HG03460 (cell line): ENCODE results near the gene GP1BB.
"Not testable (repeated sequence)": the region's sequence is repeated elsewhere in the genome, so short reads cannot be mapped to it uniquely, and the experiment has no call there.

Experiments
- ATAC-seq: cut with Tn5 transposase; IDR thresholded peaks from one replicate; pipeline ENCODE4 v1.9.1; 2021; ENCODE audit not compliant: unreplicated experiment

Gene GP1BB

DNA sequence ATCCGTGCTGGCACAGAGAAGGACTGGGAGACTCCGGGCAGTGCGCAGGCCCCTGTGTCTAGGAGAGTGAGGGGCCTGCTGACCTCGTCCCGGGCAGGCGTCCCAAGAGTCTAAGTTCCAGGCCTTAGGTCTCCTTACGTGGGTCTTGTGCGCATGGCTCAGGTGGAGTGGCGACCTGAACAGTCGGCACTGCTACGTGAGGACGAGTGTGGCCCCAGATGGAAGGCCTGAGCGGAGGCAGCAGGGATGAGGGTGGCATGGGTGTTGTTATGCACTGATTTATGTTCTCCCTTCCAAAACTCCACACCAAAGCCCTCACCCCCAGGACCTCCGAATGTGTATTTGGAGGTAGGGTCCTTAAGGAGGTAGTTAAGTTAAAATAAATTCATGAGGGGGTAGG lies 29.8 kb upstream of the GP1BB start:
- ATAC-seq: no peak

DNA sequence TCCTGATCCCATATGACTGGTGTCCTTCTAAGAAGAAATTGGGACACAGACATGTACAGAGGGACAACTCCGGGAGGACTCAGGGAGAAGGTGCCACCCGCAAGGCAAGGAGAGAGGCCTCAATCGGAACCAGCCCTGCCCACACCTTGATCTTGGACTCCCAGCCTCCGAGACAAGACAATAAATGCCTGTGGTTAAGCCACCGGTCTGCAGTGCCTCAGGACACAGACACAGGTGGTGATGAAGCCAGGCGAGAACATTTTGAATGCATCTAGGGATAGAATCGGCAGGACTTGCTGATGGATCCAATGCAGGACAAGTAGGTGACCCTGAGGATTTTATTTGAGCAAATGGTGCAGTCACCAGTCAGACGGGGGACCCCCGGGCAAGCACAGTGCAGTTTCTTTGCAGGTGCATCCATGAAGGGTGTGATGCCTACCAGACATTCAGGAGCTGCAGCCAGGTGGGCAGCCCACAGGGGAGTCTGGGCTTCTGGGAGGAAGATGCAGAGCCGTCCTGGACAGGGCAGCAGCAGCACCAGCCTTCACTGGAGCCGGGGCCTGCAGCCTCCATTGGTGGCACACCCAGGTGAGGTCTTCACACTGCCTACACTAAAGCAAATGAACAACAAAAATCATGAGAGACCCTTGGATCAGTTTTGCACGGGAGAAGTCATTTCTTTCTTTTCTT lies 29.2 kb upstream of the GP1BB start:
- ATAC-seq: no peak

DNA sequence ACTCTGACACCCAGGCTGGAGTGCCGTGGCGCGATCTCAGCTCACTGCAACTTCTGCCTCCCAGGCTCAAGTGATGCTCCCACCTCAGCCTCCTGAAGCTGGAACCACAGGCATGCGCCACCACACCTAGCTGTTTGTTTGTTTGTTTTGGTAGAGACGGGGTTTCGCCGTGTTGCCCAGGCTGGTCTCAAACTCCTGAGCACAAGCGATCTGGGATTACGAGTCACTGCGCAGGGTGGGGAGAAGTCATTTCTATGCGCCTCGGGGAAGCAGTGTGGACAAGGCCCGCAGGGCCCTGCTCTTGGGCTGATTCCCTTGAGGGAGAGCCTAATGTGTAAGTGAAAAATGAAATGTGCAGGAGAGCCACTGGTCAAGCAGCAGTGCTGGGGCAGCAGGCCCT lies 28.6 kb upstream of the GP1BB start:
- no peak for ATAC-seq

DNA sequence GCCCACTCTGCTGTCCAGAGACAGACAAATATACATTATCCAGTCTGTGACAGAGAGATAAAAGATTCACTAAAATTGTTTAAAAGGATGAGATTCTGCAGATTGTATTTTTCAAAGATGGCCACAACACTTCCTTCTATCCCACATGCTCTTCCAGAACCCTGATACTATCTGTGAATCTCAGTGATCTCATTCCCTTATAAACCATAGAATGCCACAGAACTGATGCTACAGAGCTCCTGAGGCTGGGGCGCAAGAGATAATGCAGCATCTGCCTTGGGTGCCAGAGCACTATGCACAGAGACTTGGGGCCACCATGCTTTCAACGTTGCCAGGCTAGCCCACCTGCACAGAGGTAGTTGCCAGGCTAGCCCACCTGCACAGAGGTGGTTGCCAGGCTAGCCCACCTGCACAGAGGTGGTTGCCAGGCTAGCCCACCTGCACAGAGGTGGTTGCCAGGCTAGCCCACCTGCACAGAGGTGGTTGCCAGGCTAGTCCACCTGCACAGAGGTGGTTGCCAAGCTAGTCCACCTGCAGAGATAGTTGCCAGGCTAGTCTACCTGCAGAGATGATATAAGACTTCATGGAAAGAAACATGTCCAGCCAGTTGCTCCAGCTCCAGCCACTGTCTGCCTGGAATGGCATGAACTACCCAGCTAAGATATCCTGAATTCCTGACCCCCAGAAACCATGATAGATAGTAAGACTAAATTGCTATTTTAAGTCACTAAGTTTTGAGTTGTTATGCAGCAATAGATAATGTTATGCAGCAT lies 26.6 kb upstream of the GP1BB start:
- ATAC-seq: no peak

DNA sequence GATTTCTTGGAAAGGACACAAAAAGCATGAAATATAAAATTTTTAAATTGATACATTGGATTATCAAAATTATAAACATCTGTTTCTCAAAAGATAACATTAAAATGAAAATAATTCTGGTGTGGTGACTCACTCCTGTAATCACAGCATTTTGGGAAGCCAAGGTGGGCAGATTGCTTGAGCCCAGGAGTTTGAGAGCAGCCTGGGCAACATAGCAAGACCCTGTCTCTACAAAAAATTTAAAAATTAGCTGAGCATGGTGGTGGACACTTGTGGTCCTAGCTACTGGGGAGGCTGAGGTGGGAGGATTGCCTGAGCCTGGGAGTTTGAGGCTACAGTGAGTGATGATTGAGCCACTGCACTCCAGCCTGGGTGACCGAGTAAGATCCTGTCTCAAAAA lies 25.5 kb upstream of the GP1BB start:
- ATAC-seq: not testable (repeated sequence)

DNA sequence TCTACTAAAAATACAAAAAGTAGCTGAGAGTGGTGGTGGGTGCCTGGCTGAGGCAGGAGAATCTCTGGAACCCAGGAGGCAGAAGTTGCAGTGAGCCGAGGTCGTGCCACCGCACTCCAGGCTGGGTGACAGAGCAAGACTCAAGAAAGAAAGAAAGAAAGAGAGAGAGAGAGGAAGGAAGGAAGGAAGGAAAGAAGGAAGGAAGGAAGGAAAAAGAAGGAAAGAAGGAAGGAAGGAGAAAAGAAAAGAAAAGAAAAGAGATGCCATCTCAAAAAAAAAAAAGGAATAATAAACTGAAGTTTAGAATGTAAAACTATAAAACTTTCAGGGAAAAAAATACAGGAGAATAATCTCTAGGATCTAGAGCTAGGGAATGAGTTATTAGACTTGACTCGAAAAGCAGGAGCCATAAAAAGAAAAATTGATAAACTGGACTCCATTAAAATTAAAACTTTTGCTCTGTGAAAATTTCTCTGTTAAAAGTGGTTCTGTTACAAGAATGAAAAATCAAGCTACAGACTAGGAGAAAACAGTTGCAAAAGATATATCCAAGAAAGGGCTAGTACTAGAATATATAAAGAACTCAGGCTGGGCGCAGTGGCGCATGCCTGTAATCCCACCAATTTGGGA lies 22.4 kb upstream of the GP1BB start:
- ATAC-seq: no peak

DNA sequence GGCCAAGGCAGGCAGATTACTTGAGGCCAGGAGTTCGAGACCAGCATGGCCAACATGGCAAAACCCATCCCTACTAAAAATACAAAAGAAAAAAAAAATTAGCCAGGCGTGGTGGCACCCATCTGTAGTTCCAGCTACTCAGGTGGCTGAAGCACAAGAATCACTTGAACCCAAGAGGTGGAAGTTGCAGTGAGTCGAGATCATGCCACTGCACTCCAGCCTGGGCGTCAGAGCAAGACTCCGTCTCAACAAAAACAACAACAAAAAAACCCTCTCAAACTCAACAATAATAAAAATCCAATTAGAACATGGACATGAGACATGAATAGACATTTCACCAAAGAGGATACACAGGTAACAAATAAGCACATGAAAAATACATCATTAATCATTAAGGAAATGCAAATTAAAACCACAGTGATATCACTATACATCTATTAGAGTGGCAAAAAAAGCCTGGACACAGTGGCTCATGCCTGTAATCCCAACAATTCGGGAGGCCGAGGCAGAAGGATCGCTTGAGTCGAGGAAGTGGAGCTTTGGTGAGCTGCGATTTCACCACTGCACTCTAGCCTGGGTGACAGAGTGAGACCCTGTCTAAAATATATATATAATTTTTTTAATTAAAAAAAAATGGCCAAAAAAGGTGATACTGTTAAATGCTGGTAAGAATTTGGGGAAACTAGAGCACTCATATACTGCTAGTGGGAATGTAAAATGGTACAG lies 21.8 kb upstream of the GP1BB start:
- no peak for ATAC-seq

DNA sequence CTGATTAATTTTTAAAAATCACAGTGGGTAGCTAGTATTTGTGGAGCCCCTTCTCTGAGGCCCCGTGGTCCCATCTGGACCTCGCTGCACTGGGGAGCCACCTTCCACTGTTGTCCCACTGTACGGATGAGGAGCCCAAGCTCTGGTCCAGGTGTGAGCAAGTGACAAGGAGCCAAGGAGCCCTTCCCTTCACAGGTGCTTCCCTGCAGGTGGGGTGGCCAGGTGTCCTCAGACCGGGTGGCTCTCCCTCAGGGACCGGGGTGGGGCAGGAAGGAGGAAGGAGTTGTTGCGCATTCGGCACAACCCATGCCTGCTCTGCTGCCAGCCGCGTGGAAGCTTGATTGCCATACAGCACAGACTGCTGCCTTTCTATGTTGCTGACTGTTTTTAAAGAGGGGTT lies 19.5 kb upstream of the GP1BB start:
- no peak for ATAC-seq

DNA sequence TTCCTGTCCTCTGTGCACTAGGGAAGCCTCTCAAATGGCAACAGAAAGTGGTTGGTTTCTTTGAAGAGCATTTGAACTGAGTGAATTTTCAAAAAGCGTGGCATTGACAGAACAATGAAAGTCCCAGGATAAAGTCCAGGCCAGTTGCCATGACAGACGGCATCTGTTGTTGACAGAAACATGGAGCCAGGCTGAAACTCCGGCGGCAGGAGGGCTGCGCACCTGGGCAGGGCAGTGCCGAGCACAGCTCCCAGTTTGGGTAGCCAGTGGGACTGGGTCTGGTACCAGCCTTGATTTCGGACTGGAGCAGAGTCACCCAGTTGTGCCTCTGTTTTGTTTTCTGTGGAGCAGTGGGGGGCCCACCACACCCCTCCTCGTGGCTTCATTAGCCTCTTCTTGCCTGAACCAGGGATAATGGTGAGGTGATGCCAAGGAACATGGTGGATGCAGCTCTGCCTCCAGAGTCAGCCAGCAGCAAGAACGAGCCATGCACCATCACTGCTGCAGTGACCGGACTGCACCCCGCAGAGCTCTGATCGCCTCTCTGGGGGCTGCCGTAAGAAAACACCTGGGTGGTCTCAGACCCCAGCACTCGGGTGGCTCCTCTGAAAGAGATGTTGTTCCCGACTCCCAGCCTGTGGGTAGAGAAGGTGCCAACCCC lies 18.9 kb upstream of the GP1BB start:
- ATAC-seq: no peak

DNA sequence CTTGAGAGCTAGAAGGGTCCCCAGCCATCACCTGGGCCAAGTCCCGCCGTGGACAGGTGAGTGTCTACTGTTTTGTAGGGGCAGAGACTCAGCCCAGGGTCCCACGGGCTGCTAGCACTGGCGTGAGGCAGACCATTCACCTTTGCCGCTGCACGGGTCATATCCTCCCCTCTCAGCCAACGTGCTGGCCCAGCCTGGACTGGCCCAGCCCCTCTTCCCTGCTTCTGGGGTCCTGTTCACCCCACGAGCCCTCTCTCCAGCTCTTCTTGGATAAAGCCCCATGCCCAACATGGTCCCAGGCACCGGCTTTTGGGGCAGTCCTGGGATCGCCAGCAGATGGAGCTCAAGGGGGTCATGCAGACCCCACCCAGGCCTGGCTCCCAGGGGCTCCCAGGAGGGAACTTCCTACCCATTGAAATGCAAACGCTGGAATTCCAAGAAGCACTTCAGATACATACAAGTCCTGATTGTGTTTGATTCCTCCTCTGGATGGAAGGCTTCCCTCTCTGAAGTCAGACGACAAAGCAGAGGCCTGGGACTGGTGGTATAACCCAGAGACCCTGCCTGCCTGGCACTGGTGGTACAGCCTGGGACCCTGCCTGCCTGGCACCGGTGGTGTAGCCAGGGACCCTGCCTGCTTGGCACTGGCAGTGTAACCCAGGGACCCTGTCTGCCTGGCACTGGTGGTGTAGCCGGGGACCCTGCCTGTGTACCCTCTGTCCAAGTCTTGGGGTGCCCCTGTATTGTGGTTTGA lies 18.0 kb upstream of the GP1BB start:
- ATAC-seq: no peak

DNA sequence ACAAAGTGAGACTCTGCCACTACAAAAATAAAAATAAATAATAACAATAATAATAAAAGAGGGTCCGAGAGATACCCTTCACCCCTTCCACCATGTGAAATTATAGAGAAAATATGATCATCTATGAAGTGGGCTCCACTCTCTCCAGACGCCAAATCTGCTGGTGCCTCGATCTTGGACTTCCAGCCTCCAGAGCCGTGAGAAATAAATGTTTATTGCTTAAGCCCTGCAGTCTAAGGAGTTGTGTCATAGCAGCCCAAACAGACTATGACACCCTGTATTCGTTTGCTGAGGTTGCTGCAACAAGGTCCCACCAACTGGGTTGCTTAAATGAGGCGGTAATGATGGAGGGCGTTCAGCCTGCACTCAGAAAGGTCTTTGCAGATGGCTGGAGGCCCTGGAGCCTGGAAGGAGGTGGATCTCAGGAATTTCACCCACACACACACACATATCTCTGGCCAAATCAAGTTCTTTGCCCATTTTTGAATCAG lies 16.6 kb upstream of the GP1BB start:
- ATAC-seq: no peak

DNA sequence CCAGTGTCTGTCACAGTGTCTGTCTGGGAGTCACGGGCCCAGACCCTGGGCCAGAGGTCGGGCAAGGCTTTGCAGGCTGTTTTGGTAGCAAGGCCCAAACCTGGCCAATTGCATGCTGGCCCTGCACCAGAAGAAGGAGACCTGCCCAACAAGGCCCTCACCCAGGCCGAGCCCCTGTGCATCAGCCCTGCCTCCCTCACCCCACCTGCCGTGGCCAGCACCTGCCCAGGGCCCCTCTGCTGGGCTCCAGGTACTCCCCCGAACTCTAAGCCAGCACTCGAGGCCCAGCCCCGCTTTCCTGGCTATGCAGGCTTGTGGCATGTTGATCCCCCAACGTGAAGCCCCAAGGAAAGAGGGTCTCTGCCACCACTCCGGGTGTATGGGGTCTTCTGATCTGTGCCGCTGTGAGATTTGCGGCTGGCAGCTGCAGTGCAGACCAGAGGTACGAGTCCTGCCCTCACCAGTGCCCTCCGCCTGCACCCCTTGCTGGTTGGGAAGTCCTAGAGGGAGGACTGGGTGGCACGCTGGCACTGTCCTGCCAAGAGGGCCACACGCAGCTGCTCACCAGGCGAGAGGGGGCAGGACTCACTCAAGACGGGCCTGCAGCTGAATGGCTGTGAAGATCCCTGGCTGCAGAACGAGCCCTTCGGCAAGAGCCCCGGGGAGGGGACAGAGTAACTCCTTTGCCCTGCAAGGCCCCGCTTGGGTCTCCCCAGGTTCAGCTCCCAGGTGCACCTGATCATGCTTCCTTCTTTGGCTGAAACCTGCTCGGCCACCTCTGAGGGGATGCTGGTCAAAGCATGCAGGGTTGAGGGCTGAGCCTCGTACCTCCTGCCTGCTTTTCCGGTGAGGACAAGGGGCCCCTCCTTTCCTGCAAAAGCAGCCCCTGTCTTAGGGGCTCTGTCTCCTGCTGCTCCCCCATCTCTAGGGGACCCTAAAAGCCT lies 15.7 kb upstream of the GP1BB start:
- ATAC-seq: no peak

DNA sequence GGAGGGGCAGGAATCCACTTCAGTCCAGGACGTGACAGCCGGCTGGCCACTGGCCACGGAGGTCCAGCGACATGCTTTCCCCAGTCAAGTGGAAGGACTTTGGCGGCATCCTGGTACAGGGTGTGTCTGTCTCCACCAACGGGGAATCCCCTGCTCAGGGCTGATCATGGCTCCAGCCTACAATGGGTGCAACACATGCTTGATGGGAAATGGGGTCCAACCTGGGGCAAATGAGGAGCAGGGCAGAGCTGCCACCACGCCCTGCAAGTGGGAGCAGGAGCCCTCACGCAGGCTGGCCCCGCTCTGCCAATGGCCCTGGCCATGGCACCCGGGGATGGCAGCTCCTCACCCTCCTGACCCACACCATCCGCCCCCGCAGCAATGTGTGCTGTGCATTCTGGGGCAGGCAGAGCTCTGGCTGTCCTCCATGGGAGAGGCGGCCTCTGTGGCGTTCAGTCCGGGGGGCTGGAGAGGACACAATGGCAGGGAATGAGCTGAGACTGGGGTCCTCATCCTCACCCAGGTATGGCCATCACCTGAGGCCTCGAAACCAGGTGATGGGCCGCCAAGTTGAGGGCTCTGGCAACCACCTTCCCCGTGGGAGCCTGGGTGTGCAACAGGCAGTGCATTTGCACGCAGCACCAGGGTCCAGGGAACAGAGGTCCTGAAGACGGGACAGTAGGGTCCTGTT lies 14.9 kb upstream of the GP1BB start:
- ATAC-seq: no peak

DNA sequence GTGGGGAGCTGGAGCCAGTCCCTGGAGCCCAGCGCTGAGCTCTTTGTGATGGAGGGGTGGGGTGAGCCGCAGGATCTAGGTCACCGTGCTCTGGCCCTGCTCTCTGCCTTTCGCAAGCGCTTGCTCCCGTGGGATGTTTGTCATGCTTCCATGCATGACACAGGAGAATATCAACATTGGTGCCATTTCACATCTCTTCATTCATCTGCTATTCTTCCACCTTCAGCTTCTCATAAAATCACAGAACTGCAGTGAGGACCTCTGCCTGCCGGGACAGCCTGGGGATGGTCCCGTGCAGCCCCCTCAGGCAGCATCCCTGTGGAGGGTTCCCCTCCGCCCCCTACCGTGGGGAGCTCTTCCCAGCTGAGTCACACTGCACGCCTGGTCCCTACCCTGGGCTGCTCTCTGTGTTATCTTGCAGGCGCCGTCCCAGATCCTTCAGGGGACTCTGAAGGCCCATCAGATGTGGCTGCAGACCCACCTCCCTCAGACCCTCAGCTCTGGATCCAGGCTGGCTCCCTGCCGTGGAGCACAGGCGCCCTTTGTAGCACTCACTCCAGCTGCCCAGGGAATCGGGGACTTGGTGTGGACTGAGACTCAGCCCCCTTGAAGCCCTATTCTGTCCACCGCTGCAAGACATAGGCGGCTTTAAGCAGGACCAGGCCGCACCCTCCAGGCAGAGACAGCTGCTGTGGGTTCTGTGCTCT lies 14.1 kb upstream of the GP1BB start:
- ATAC-seq: no peak

DNA sequence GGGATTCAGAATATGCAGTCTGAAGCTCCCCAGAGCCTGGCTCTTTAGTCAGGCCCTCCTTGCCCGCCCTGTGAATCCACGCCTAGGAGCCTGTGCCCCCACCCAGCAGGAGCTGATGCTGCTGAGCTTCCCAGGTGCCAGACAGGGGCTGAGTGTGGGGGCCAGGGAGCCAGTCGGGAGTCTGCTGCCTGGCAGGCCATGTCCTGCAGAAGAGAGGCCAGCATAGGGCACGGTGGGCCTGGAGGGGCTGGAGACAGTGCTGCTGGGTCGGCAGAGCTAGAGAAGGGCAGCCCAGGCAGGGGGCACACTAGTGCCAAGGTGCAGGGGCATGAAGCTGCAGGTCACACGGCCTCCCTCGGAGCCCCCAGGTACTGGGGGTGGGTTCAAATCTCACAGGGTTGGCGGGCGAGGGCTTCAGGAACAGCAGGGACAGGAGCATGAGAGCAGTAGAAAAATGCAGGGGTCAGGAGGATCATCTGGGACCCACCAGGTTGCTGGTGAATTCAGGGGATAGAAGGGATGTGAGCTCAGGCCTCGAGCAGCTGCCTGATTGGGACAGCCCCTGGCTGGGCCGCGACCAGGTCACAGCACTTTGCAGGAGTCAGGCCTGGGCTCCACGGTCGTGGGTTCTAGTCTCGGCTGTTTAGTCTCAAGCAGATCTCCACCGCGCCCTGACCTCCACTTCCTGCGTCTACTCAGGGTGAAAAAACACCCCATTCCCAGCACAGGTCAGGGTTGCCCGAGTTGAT lies 13.1 kb upstream of the GP1BB start:
- no peak for ATAC-seq

DNA sequence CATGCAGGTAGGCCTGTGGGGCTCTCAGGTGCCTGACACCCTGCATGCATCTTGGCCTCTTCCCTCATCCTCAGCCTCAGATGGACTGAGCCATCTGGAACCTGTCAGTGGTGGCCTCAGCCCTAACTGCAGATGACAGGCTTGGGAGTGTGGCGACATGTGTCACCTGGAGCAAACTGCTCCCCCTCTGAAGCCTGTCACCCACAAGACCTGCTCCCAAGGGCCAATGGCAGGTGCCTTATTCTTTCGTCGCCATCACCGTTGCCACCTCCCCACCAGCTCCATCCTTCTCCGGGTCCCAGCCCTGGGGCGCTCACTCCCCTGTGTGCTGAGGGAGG lies 12.6 kb upstream of the GP1BB start:
- ATAC-seq: no peak

DNA sequence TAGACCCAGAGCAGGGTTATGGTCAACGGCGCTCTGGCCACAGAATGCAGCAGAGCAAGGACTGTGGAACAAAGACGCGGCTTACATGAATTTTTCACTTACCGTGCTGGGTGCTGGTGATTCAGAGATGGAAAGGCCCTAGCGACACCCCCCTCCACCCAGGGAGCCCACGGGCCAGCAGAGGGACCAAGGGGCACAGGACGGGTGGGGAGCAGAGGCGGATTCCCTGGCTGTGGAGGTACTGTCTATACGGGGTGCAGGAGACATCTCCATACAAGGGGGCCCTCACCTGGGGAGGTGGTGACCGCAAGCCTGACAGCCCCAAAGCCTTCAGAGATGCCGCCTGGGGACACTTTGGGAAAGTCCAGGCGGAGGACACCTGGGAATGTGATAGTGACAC lies 10.1 kb upstream of the GP1BB start:
- ATAC-seq: no peak
